OCI-LY7 (cell line): Measurements from ENCODE around the gene DENND2A. TPM values are rescaled to one million over a fixed set of nuclear protein-coding genes. Genes with fewer than 3 reads are reported as not detected.
A peak's percentile ranks its signal among the peaks of the same experiment; 100 is the strongest.

ENCODE experiments used
- Bru-seq: library from RNA; stranded (reverse); fragments of 400-500 nt; gene quantifications from one replicate; lab custom pipeline; 2021; lab: Mats Ljungman, UMichigan
- BruChase-seq, 2 experiments: library from RNA; stranded (reverse); fragments of 400-500 nt; gene quantifications; one replicate each; lab custom pipeline; 2021; lab: Mats Ljungman, UMichigan
- BruUV-seq: library from RNA; stranded (reverse); fragments of 400-500 nt; replicated peaks from 2 replicates; lab custom pipeline; 2021; lab: Mats Ljungman, UMichigan
- CTCF ChIA-PET: fragments of 300-600 bp; sonication (Branson Sonifier 250); formaldehyde crosslinking; loops from one replicate; lab custom pipeline; 2022; ENCODE audit warnings: antibody characterized with exemption; ENCODE audit not compliant: unreplicated experiment; lab: Charles Lee
- POLR2A ChIA-PET: fragments of 300-600 bp; sonication (Branson Sonifier 250); formaldehyde crosslinking; loops from one replicate; lab custom pipeline; 2022; ENCODE audit warnings: antibody characterized with exemption; lab: Charles Lee
- DNase-seq: peaks from one replicate; pipeline ENCODE4 v3.0.0-alpha.2; 2015; ENCODE audit warnings: low spot score
- H2AFZ ChIP-seq: fragments of 200-600 bp; sonication (generic), shearing (Covaris generic); 2 replicates; pipeline ENCODE4 v1.6.1; 2014; ENCODE audit warnings: mild to moderate bottlenecking, antibody characterized with exemption, low read length, moderate library complexity
- H3K27ac ChIP-seq: fragments of 200-600 bp; sonication (generic); 2 replicates; pipeline ENCODE4 v1.5.1; 2014; ENCODE audit warnings: mixed run types, low read depth, mild to moderate bottlenecking, moderate library complexity, low read length, inconsistent platforms; ENCODE audit not compliant: poor library complexity, severe bottlenecking
- H3K36me3 ChIP-seq: fragments of 200-600 bp; sonication (generic); 2 replicates; pipeline ENCODE4 v1.6.1; 2014; ENCODE audit warnings: mild to moderate bottlenecking, antibody characterized with exemption, low read length, moderate library complexity, mixed read lengths; ENCODE audit not compliant: insufficient read depth
- H3K4me1 ChIP-seq: fragments of 200-600 bp; sonication (generic); 2 replicates; pipeline ENCODE4 v1.5.1; 2014; ENCODE audit warnings: mild to moderate bottlenecking, low read length; ENCODE audit not compliant: insufficient read depth, poor library complexity, severe bottlenecking
- H3K4me2 ChIP-seq: fragments of 200-600 bp; sonication (generic); 2 replicates; pipeline ENCODE4 v1.6.1; 2014; ENCODE audit warnings: mild to moderate bottlenecking, low read length
- H3K4me3 ChIP-seq: fragments of 200-600 bp; sonication (generic); 2 replicates; pipeline ENCODE4 v1.5.1; 2014; ENCODE audit warnings: mild to moderate bottlenecking, low read depth, low read length; ENCODE audit not compliant: poor library complexity, severe bottlenecking
- H3K79me2 ChIP-seq: fragments of 200-600 bp; sonication (generic); 2 replicates; pipeline ENCODE4 v1.6.1; 2016; ENCODE audit warnings: low read depth, mild to moderate bottlenecking, low read length, moderate library complexity, mixed read lengths; ENCODE audit not compliant: insufficient read depth
- H3K9me2 ChIP-seq: fragments of 200-600 bp; sonication (generic); 2 replicates; pipeline ENCODE4 v1.6.1; 2016; ENCODE audit warnings: mild to moderate bottlenecking, low read length, mixed read lengths; ENCODE audit not compliant: insufficient read depth
- H3K9me3 ChIP-seq: fragments of 200-600 bp; sonication (generic); 2 replicates; pipeline ENCODE4 v1.6.1; 2014; ENCODE audit warnings: mild to moderate bottlenecking, mixed run types, low read length, mixed read lengths
- H4K20me1 ChIP-seq: fragments of 200-600 bp; sonication (generic); 2 replicates; pipeline ENCODE4 v1.6.1; 2014; ENCODE audit warnings: mild to moderate bottlenecking, antibody characterized with exemption, low read length, moderate library complexity, mixed read lengths; ENCODE audit not compliant: insufficient read depth
- CTCF ChIP-seq: fragments of 200-600 bp; sonication (generic); conservative IDR thresholded peaks from 2 replicates; pipeline ENCODE4 v1.5.1; 2014; ENCODE audit warnings: mild to moderate bottlenecking, antibody characterized with exemption, low read length, moderate library complexity, mixed read lengths
- EZH2phosphoT487 ChIP-seq: fragments of 200-600 bp; sonication (generic); IDR thresholded peaks from 2 replicates; pipeline ENCODE4 v1.6.1; 2018; ENCODE audit warnings: low read depth, borderline replicate concordance, mild to moderate bottlenecking, mixed run types, antibody characterized with exemption, low read length, moderate library complexity, mixed read lengths
- intact Hi-C: fragments of 100-400 bp; cut with micrococcal nuclease; formaldehyde crosslinking; loops from one replicate; pipeline ENCODE4 v1.10.0; 2022; ENCODE audit not compliant: unreplicated experiment
- long read RNA-seq: library from polyadenylated mRNA; stranded (forward); transcript quantifications from one replicate; pipeline ENCODE4 v2.0.0, GENCODE V29; 2022
- total RNA-seq, 2 experiments: library from RNA; depleted of rRNA in 1 of 2; stranded (reverse); fragments of >200 nt in 1 of 2; shearing (Covaris generic) in 1 of 2; gene quantifications; 2 replicates each; pipeline ENCODE4 v1.2.3, GENCODE V29; 2014 to 2022

DENND2A gene
- total RNA-seq (2014; rRNA removed; shearing (Covaris generic)) (0.35 and 0.59 TPM in 2 replicates), total RNA-seq (2022) (0.13 TPM in 1 of 2 replicates, not detected in the other), Bru-seq, nascent RNA (percentile 18 among the genes with signal in this experiment), BruChase-seq, experiment 1, labeled RNA remaining after a 6-hour chase (percentile 18 among the genes with signal in this experiment), BruChase-seq, experiment 2, labeled RNA remaining after a 2-hour chase (percentile 19 among the genes with signal in this experiment)
- long read RNA-seq = 0 reads

GRCh38 chr7:140640727-140641523 lies at the start of gene DENND2A:
TSS of gene DENND2A (minus strand) at chr7:140640813. CDS start at chr7:140602397, 38,416 bp downstream.
- H3K27ac ChIP-seq = no peak within 1 kb of the TSS
- no peaks in the 10 kb centered on the region for H3K79me2 ChIP-seq
- DNase-seq = no peak
- no peak within 1 kb of the TSS for H3K4me3 ChIP-seq
- no peaks in the 10 kb centered on the region for H3K9me3 ChIP-seq
- CTCF ChIA-PET = no interaction called here
- H3K9me2 ChIP-seq = no peaks in the 10 kb centered on the region
- peaks cover 5% of the 10 kb centered on the region for H3K4me1 ChIP-seq
- no peaks in the 10 kb centered on the region for H3K36me3 ChIP-seq
- POLR2A ChIA-PET = no interaction called here
- no TSS peak for BruUV-seq
- TF ChIP-seq CTCF = no peak
- no peak for TF ChIP-seq EZH2phosphoT487
- no peaks in the 10 kb centered on the region for H4K20me1 ChIP-seq
- H3K4me2 ChIP-seq = no peak within 1 kb of the TSS
- no peak within 1 kb of the TSS for H2AFZ ChIP-seq
- intact Hi-C loops = no loop called here

- Histone ChIP-seq H3K4me2 (no peak overlapping the region), H2AFZ (no peak overlapping the region), H3K4me3 (no peak overlapping the region), H4K20me1 (no peaks in the 10 kb centered on the region), H3K9me3 (no peaks in the 10 kb centered on the region), H3K36me3 (peaks cover 87% of the 10 kb centered on the region), H3K27ac (no peak overlapping the region), H3K79me2 (no peaks in the 10 kb centered on the region), H3K4me1 (no peaks in the 10 kb centered on the region), H3K9me2 (no peaks in the 10 kb centered on the region)
- ChIA-PET POLR2A (no interaction called here), CTCF (no interaction called here)
- TF ChIP-seq EZH2phosphoT487 = no peak
- TF ChIP-seq CTCF = no peak
- DNase-seq = no peak
- intact Hi-C loops = no loop called here
- no TSS peak for BruUV-seq
Measured at GRCh38 chr7:140689199-140690152, 48.9 kb upstream of the DENND2A start.
